Superior temporal gyrus (tissue), 1 donor: ENCODE measurements around the gene CD164L2.
"Not testable (repeated sequence)": the region's sequence is repeated elsewhere in the genome, so short reads cannot be mapped to it uniquely, and the experiment has no call there.

Source experiments
- DNase-seq: peaks from one replicate; pipeline ENCODE4 v3.0.0-alpha.2; 2016; ENCODE audit errors: extremely low spot score

The CD164L2 gene

GRCh38 chr1:27384797-27385196 is 1.7 kb upstream of the CD164L2 start:
- DNase-seq, result not testable (repeated sequence)

DNA sequence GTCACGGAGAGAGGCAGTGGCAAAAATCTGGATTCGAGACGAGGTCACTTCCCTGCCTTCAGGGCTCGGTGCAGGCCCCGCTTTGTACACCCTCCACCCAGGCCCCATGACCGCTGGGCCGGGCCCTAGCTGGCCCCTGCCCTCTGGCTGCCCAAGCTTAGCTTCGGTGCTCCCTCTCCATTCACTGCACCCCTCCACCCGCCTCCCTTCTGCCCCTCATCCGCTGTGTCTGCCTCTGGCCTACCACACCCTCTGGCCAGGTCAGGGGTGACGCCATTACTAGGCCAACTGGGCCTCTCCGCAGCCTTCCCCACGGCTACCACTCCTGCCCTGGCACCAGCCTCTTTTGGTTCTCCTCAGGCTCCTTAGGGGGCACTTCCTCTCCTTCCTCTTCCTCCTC is 528 bp upstream of the CD164L2 start:
- DNase-seq, result no peak

- no peak for DNase-seq
Measured at GRCh38 chr1:27381969-27382762, 967 bp downstream of the CD164L2 start.

DNA sequence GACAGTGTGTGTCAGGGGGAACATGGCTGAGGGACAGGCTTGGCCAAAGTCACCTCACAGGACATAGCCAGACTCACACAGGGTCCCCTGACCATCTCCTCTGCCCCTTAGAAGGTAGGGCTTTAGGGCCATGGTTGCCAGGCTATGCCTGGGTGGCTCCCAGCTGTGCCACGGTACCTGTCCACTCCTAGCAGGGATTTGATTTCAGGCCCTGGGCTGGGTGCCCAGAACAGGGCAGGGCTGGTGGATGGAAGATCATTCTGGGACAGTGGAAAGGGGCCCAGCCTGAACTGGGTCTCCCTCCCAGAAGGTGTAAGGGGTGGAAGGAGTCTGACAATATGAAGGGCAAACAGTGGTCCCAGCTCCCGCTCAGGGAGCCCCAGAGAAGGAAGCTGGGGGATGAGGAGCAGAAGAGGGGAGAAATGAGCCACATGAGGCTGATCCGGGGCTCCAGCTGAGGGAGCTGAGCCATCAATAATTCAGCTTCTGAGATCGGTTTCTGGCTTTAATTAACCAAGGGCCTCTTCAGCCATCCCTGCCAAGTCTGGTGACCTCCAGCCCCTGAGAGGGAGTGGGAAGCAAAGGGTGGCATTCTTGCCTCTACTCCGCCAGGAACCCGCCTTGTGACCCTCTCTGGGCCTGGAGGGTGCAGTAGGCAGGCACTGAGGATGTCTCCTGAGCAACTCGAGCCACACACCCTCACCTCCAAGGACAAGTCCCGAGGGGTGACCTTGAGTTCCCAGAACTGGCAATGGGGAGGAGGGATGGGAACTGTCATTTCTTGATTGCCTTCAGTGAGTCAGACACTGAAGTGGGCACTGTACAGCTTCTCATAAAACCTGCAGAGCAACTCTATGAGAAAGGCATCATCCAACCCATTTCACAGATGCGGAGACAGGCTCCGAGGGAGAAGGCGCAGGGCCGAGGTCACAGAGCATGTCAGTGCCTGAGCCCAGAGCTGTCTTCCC is 2.1 kb downstream of the CD164L2 start:
- DNase-seq, result no peak

- no peak for DNase-seq
Measured at GRCh38 chr1:27380224-27380623, 2.9 kb downstream of the CD164L2 start.

GRCh38 chr1:27379564-27380122 is 3.5 kb downstream of the CD164L2 start:
- no peak for DNase-seq

DNA sequence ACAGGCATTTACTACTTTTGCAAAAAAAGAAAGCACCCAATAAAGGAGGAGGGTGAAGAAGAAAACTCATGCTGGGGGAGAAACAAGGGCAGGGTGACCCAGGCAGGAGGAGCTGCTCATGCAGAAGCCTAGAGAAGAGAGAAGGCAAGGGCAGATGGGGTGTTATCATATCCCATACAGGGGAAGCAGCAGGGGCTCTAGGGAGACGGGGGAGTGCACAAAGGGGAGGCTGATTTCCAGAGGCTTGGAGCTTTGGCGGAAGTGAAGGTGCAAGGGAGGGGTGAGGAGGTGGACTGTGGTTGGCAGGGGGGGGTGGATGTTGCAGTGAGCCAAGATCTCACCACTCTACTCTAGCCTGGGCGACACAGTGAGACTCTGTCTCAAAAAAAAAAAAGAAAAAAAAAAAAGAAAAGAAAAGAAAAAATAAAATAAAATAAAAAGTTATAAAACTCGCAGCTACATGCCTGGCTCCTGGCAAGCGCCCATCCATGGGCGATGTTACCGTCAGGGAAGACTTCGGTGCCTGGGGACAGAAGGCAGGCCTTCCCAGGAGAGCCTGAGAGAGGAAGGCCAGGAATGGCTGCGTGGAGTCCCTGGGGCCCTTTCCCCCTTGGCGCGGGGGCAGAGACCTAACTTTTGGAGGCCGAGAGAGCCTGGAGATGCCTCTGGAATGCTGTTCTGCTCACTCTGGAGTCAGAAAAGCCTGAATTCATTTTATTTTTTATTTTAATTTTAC is 5.2 kb downstream of the CD164L2 start:
- DNase-seq, result no peak

- DNase-seq, result no peak
Measured at GRCh38 chr1:27374362-27375086, 8.6 kb downstream of the CD164L2 start, which contains the start of gene FCN3. TSS of gene FCN3 (minus strand) at chr1:27374824. CDS start at chr1:27374818, 6 bp downstream.

DNA sequence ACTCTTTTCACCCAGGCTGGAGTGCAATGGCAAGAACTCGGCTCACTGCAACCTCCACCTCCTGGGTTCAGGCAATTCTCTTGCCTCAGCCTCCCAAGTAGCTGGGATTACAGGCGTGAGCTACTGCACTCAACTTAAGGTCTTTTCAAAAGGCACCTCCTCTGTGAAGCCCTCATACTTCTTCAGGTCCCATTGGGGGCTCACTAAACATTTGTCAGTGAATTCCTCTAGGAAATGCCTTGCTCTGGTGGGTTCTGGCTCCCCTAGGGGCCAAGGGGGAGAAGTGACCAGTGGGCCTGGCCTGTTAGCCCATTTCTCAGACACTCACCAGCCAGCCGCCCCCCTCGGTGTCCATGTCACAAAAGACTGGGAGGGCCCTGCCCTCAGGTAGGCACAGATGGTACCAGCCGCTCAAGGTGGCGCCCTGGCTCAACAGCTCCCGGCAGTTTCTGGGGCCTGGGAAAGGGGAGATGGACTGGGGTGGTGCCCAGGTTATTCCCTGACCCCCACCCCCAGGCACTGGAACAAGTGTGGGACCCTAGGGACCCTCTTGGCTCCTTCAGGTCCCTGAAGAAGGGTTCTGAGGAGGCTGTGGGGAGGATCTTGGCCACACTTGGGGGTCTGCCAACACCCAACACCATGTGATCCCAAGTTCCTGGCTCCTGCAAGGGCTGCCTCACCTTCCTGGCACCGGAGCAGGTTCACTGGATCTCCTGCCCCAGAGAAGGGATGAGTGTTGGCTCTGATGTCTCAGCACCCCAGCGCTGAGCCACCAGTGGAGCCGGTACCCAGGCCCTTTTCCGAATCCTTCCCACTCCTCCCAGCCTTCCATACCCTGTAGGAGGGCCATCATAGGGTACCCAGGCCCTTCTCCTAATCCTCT is 10.1 kb downstream of the CD164L2 start:
- DNase-seq, result no peak

- no peak for DNase-seq
Measured at GRCh38 chr1:27372022-27372807, 10.9 kb downstream of the CD164L2 start.

- peak; percentile 17 for DNase-seq
Measured at GRCh38 chr1:27368869-27369582, 14.1 kb downstream of the CD164L2 start.

- no peak for DNase-seq
Measured at GRCh38 chr1:27367160-27367650, 15.9 kb downstream of the CD164L2 start.

- peak; percentile 39 for DNase-seq
Measured at GRCh38 chr1:27366411-27367159, 16.5 kb downstream of the CD164L2 start, which contains the start of gene MAP3K6. TSS of gene MAP3K6 (minus strand) at chr1:27366961. CDS start at chr1:27366597, 364 bp downstream.

DNA sequence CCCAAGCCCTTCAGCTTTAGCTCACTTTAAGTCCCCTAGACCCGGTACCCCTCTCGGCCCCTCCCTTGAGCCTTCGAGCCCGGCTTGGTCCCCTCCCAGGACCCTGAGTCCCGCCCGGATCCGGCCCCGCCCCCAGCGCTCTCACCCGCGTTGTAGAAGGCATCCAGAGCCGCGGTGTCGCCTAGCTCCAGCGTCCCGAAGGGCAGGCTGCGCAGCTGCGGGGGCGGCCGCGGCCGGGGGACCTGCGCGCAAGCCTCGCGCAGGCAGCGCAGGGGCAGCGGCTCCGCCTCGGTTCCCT is 17.1 kb downstream of the CD164L2 start:
- DNase-seq, result peak; percentile 22

- peak; percentile 75 for DNase-seq
Measured at GRCh38 chr1:27365372-27366112, 17.6 kb downstream of the CD164L2 start.

DNA sequence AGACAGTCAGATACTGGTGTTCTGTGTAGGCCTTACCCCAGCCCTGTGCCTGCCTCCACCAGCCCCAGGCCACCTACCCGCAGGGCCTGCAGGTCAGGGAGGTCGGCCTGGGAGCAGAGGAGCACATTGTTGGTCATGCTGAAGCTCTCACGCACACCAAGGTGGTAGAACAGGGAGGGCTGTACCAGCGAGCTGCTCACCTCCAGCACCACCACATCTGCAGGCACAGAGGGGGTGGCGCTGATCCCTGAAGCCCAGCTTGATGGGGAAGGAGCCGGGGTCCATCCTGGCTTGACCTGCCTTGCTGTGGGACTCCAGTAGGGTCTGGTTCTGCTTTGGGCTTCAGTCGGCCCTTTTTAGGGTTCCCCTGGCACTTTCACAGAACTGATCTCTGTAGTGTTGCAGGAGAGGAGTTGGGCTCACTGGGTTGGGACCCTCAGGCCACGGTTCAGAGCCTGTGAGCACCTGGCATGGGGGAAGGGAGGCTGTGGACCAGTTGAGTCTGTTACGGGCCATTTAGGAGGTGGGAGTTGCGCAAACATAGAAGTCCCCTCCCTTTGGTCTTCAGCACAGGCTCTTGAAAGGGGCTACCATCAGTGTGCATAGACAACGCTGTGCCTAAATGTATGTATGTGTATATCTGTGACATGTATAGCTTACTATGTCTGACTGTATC is 18.3 kb downstream of the CD164L2 start:
- no peak for DNase-seq
